ENCODE measurements around the gene OCA2.

DNA sequence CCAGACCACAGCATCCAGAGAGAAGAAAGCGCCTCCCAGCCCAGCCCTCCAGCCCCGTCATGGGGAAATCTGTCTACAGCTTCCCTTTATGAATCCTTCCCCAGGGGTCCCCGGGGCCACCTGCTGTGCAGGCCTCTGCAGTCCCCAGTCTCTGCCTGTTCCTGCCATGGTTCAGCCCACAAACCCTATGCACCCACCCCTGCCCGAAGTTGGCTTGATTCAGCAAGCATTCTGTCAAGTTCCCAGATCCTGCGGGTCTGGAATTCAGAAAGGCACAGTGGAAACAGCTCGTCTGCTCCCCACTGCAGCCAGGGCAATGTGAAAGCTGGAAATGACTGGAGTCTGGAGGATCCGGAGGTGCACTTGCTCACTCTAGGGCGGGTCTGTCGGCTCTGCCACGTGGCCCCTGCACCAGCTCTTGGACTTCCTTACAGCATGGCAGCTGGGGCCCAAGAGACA is 2.9 kb upstream of the OCA2 start:
- no peak for TF ChIP-seq POLR2AphosphoS5 (IDR thresholded peaks at IDR 0.05)
- TF ChIP-seq POLR2A (IDR thresholded peaks at IDR 0.05) = no peak
- TF ChIP-seq, protein P1, sequence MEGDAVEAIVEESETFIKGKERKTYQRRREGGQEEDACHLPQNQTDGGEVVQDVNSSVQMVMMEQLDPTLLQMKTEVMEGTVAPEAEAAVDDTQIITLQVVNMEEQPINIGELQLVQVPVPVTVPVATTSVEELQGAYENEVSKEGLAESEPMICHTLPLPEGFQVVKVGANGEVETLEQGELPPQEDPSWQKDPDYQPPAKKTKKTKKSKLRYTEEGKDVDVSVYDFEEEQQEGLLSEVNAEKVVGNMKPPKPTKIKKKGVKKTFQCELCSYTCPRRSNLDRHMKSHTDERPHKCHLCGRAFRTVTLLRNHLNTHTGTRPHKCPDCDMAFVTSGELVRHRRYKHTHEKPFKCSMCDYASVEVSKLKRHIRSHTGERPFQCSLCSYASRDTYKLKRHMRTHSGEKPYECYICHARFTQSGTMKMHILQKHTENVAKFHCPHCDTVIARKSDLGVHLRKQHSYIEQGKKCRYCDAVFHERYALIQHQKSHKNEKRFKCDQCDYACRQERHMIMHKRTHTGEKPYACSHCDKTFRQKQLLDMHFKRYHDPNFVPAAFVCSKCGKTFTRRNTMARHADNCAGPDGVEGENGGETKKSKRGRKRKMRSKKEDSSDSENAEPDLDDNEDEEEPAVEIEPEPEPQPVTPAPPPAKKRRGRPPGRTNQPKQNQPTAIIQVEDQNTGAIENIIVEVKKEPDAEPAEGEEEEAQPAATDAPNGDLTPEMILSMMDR (IDR thresholded peaks at IDR 0.05) = no peak
